ENCODE measurements around the gene GCC1. TPM values are rescaled to one million over a fixed set of nuclear protein-coding genes. Genes with fewer than 3 reads are reported as not detected.

GCC1 gene
- polyA plus RNA-seq, 3 donors: 5.9 to 9.2 (median 6.4) TPM

GRCh38 chr7:127539116-127539515 lies 46.3 kb downstream of the GCC1 start:
- WGBS (ENCODE audit: insufficient coverage): 96% methylated on average over 5 of the region's 9 CpGs
- H3K79me2 ChIP-seq (ENCODE audit: insufficient read depth, low read length): no peaks in the 10 kb centered on the region
- H2AFZ ChIP-seq (ENCODE audit: insufficient read depth, low read depth, low read length, poor library complexity, severe bottlenecking): no peak overlapping the region
- H3K4me3 Mint-ChIP-seq: no peak overlapping the region
- H3K27ac Mint-ChIP-seq: no peak overlapping the region
- H3K4me1 ChIP-seq (ENCODE audit: control insufficient read depth in 1 of 2, insufficient read depth in 2 of 2, low read length in 2 of 2): no peaks in the 10 kb centered on the region
- H3K4me1 Mint-ChIP-seq: peaks cover 4% of the 10 kb centered on the region
- H3K27me3 ChIP-seq (ENCODE audit: control insufficient read depth in 2 of 2, insufficient read depth in 2 of 2, low read length in 2 of 2): peaks cover 32 to 36% of the 10 kb centered on the region in 2 donors
- H4K20me1 ChIP-seq (ENCODE audit: insufficient read depth, low read length): no peaks in the 10 kb centered on the region
- H3K36me3 Mint-ChIP-seq: no peaks in the 10 kb centered on the region
- TF ChIP-seq CTCF (IDR thresholded peaks at IDR 0.05): no peak
- H3K4me2 ChIP-seq (replicated peaks; ENCODE audit: extremely low read depth, low read length, poor library complexity, severe bottlenecking): no peak overlapping the region
- no peaks in the 10 kb centered on the region for H3K9me3 ChIP-seq (replicated peaks in 1 of 2; ENCODE audit: control insufficient read depth in 1 of 2, insufficient read depth in 1 of 2, low read length in 2 of 2)
- H3K36me3 ChIP-seq (replicated peaks in 1 of 2; ENCODE audit: control insufficient read depth in 1 of 2, insufficient read depth in 2 of 2, low read length in 2 of 2): no peaks in the 10 kb centered on the region
- H3K27me3 Mint-ChIP-seq (ENCODE audit: low read depth in 3 of 3): peaks cover 24 to 51% (median 27%) of the 10 kb centered on the region in 3 donors
- H3K9me3 Mint-ChIP-seq: peaks cover 0 to 6% (median 2%) of the 10 kb centered on the region in 7 donors
- intact Hi-C loops (cut with micrococcal nuclease): no loop called here
- H3K4me3 ChIP-seq (replicated peaks in 1 of 3; ENCODE audit: low read depth in 2 of 3, low read length in 3 of 3): no peak overlapping the region
- H3K9ac ChIP-seq (ENCODE audit: insufficient read depth, low read length, poor library complexity, severe bottlenecking): no peak overlapping the region
- H3K27ac ChIP-seq (ENCODE audit: low read depth in 1 of 2, low read length in 2 of 2): no peak overlapping the region
- no peak for DNase-seq

- Histone ChIP-seq H3K9me3 (replicated peaks in 1 of 2; ENCODE audit: control insufficient read depth in 1 of 2, insufficient read depth in 1 of 2, low read length in 2 of 2) (no peaks in the 10 kb centered on the region), H3K36me3 (replicated peaks in 1 of 2; ENCODE audit: control insufficient read depth in 1 of 2, insufficient read depth in 2 of 2, low read length in 2 of 2) (no peaks in the 10 kb centered on the region), H3K4me2 (replicated peaks; ENCODE audit: extremely low read depth, low read length, poor library complexity, severe bottlenecking) (no peak overlapping the region), H3K4me3 (replicated peaks in 1 of 3; ENCODE audit: low read depth in 2 of 3, low read length in 3 of 3) (no peak overlapping the region), H4K20me1 (ENCODE audit: insufficient read depth, low read length) (no peaks in the 10 kb centered on the region), H2AFZ (ENCODE audit: insufficient read depth, low read depth, low read length, poor library complexity, severe bottlenecking) (no peak overlapping the region), H3K9ac (ENCODE audit: insufficient read depth, low read length, poor library complexity, severe bottlenecking) (no peak overlapping the region), H3K27ac (ENCODE audit: low read depth in 1 of 2, low read length in 2 of 2) (no peak overlapping the region), H3K4me1 (ENCODE audit: control insufficient read depth in 1 of 2, insufficient read depth in 2 of 2, low read length in 2 of 2) (no peaks in the 10 kb centered on the region), H3K27me3 (ENCODE audit: control insufficient read depth in 2 of 2, insufficient read depth in 2 of 2, low read length in 2 of 2) (peaks cover 32 to 36% of the 10 kb centered on the region in 2 donors), H3K79me2 (ENCODE audit: insufficient read depth, low read length) (no peaks in the 10 kb centered on the region)
- intact Hi-C loops (cut with micrococcal nuclease): no loop called here
- Mint-ChIP-seq H3K4me1 (peaks cover 4% of the 10 kb centered on the region), H3K27me3 (ENCODE audit: low read depth in 3 of 3) (peaks cover 26 to 57% (median 28%) of the 10 kb centered on the region in 3 donors), H3K27ac (no peak overlapping the region), H3K9me3 (peaks cover 0 to 7% (median 3%) of the 10 kb centered on the region in 7 donors), H3K4me3 (peak overlapping the region in 1 of 2 donors; percentile 62), H3K36me3 (no peaks in the 10 kb centered on the region)
- WGBS (ENCODE audit: insufficient coverage): 12% methylated on average over 16 of the region's 16 CpGs
- no peak for DNase-seq
- no peak for TF ChIP-seq CTCF (IDR thresholded peaks at IDR 0.05)
These were observed 48.7 kb downstream of the GCC1 start for GRCh38 chr7:127536741-127537140.

All from CD14-positive monocyte (primary cell).